ENCODE data around the gene RPGRIP1L.

Gene RPGRIP1L

GRCh38 chr16:53703590-53704444, at the start of gene RPGRIP1L, which contains the start of gene FTO:
RPGRIP1L (minus strand) TSS chr16:53703859; CDS start chr16:53700723, 3,136 bp downstream.
FTO (plus strand) TSS chr16:53704156.
- in situ Hi-C loops (cut with MboI; ENCODE audit: low sequenced_read_pairs, unreplicated experiment), result no loop called here
- peak; percentile 95 for DNase-seq (ENCODE audit: low spot score)
- no peak for TF ChIP-seq CTCF (IDR thresholded peaks at IDR 0.05; ENCODE audit: borderline replicate concordance, control extremely low read depth, extremely low read depth, insufficient read depth, missing control alignments)

GRCh38 chr16:53753431-53753830, 49.8 kb upstream of the RPGRIP1L start:
- no peak for TF ChIP-seq CTCF (IDR thresholded peaks at IDR 0.05; ENCODE audit: borderline replicate concordance, control extremely low read depth, extremely low read depth, insufficient read depth, missing control alignments)
- DNase-seq (ENCODE audit: low spot score), result no peak
- in situ Hi-C loops (cut with MboI; ENCODE audit: low sequenced_read_pairs, unreplicated experiment), result no loop called here

- in situ Hi-C loops (cut with MboI; ENCODE audit: low sequenced_read_pairs, unreplicated experiment), result no loop called here
- no peak for DNase-seq (ENCODE audit: low spot score)
- TF ChIP-seq CTCF (IDR thresholded peaks at IDR 0.05; ENCODE audit: borderline replicate concordance, control extremely low read depth, extremely low read depth, insufficient read depth, missing control alignments), result no peak
Measured at GRCh38 chr16:53752560-53752959, 48.9 kb upstream of the RPGRIP1L start.

- in situ Hi-C loops (cut with MboI; ENCODE audit: low sequenced_read_pairs, unreplicated experiment), result no loop called here
- no peak for TF ChIP-seq CTCF (IDR thresholded peaks at IDR 0.05; ENCODE audit: borderline replicate concordance, control extremely low read depth, extremely low read depth, insufficient read depth, missing control alignments)
- DNase-seq (ENCODE audit: low spot score), result no peak
Measured at GRCh38 chr16:53745753-53746266, 42.2 kb upstream of the RPGRIP1L start.

DNA sequence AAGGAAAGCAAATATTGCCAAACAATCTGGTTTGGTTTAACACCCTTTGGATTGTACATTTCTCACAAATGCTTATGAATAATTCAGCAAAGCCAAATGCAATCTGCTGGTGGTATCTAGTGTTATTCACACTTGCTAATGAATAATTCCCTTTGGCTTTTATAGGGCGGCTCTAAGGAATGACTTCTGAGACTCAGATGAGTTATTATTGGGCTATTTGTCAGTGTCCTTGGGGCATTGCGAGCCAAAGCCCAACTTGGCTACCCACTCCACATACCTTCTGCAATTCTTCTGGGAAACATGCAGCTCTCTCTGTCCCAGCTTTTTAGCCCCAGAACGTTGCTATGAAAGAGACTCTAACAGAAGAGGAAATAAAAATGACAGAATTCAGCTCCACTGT, 41.4 kb upstream of the RPGRIP1L start:
- in situ Hi-C loops (cut with MboI; ENCODE audit: low sequenced_read_pairs, unreplicated experiment), result no loop called here
- no peak for TF ChIP-seq CTCF (IDR thresholded peaks at IDR 0.05; ENCODE audit: borderline replicate concordance, control extremely low read depth, extremely low read depth, insufficient read depth, missing control alignments)
- DNase-seq (ENCODE audit: low spot score), result no peak

- peak; percentile 23 for DNase-seq (ENCODE audit: low spot score)
Measured at GRCh38 chr16:53744449-53744848, 40.8 kb upstream of the RPGRIP1L start.

More at GRCh38 chr16:53744449-53744848, 40.8 kb upstream of the RPGRIP1L start:
- no peak for TF ChIP-seq CTCF (IDR thresholded peaks at IDR 0.05; ENCODE audit: borderline replicate concordance, control extremely low read depth, extremely low read depth, insufficient read depth, missing control alignments)
- in situ Hi-C loops (cut with MboI; ENCODE audit: low sequenced_read_pairs, unreplicated experiment), result no loop called here
